ENCODE data around the gene ALS2CL.

Gene ALS2CL

DNA sequence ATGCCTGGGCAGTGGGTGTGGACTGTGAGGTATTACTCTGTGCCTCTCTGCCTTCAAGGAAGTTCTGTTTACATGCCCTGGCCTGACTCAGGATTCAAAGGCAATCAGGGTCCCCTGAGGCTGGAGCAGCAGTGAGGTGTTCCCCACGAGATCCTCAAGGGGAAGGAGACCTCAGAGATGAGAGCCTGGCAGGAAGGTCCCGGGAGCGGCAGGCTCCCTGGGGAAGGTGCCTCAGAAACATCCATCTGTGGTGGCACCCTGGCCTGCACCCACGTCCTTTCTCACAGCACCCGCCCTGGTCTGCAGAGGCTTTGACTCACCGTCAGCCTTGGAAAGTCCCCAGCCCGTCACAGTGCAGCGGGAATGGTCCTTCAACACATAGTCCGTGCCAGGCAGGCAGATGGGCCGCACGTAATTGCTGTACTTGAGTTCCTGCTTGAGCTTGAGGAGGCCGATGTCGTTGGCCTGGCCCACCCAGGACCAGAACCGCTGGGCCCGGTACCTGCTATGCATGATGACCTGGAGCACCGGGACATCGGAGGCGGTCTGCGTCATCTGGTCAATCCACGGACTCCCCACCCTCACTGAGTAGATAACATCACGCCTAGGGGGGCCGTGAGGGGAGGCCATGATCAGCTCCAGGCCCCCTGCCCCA is 20.5 kb upstream of the ALS2CL start:
- Histone ChIP-seq H3K27me3 (ENCODE audit: control insufficient read depth, insufficient read depth, low read length) (no peaks in the 10 kb centered on the region), H3K36me3 (ENCODE audit: control insufficient read depth, low read depth, low read length) (no peaks in the 10 kb centered on the region), H3K4me3 (ENCODE audit: low read length) (no peak overlapping the region), H3K4me1 (ENCODE audit: control insufficient read depth, low read depth, low read length) (no peaks in the 10 kb centered on the region), H3K27ac (ENCODE audit: low read length) (no peak overlapping the region), H3K9ac (ENCODE audit: low read length) (no peak overlapping the region), H3K9me3 (ENCODE audit: control insufficient read depth, low read depth, low read length) (no peaks in the 10 kb centered on the region)

DNA sequence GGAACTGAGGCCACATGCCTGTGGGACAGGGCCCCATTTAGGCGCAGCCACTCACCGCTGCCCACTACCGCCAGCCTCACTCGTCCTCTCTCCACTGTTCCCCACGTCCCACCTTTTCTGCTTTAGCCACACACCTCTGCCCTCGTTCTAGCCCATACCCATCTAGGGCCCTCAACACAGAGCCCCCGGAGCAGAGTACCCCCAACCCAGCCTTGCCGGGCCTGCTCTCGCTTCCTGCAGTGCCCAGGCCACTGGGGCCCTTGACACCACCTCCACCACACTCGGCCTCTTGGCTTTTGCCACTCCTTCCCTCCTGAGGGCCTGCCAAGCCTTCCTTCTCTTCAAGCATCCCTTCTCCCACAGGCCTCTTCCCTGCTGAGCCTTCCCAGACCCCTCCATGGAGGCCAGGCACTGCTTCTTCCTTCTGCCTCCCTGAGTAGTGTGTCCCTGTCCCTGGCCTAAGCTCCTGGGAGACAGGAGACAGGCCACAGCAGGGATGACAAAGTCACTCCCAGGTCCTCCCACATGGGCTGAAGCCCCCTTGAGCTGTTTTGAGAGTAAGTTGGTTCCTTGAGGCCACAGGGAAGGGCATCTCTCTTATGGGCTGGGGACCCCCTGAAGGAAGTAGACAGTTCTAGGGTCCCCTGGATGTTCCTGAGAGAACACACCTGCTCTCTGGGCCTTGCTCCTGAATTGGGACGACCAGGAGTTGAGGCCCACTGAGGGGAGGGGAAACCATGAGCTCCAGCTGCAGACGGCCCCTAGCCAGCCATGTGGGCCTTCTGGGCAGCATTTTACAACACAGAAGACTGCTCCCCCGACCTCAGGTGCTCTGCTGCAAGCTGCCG is 19.8 kb upstream of the ALS2CL start:
- no peaks in the 10 kb centered on the region for H3K9me3 ChIP-seq (ENCODE audit: control insufficient read depth, low read depth, low read length)
- no peaks in the 10 kb centered on the region for H3K4me1 ChIP-seq (ENCODE audit: control insufficient read depth, low read depth, low read length)
- no peaks in the 10 kb centered on the region for H3K27me3 ChIP-seq (ENCODE audit: control insufficient read depth, insufficient read depth, low read length)
- H3K27ac ChIP-seq (ENCODE audit: low read length), result no peak overlapping the region
- H3K36me3 ChIP-seq (ENCODE audit: control insufficient read depth, low read depth, low read length), result no peaks in the 10 kb centered on the region
- H3K4me3 ChIP-seq (ENCODE audit: low read length), result no peak overlapping the region
- no peak overlapping the region for H3K9ac ChIP-seq (ENCODE audit: low read length)

DNA sequence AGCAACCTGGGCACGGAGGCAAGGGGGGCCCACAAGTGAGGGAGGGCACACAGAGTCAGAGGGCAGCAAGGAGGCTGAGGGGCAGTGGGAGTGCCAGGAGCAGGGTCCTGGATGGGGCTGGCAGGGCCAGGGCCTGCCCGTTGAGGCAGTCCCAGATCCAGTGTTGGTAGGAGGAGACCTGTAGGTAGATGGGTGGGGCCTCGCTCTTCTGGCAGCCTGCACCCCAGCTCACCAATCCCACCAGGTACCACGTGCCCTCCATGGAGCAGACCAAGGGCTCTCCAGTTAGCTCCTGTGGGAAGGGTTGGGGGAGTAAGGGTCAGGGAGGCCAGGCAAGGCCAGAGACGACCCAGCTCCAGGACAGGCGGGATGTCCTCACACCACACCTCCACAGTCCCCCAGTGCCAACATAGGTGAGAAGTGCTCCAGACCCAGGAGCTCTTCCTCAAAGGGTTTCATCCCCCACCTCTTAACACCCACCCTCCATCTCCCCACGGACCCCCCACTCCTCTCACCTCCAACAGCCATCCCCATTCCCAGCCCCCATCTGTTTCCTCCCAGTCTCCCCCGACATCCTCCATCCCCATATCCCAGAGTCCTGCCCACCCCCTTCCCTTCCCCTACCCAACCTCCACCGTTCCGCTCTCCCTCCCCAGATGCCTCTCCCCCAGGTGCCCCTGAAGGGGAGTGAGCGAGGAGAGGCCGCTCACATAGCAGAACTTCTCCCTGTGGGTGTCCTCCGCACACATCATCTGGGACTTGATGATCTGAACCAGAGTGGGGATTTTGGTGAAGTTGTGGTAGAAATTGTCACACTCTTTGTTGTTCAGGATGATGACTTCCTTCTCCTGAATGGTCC is 18.9 kb upstream of the ALS2CL start:
- H3K4me1 ChIP-seq (ENCODE audit: control insufficient read depth, low read depth, low read length), result no peaks in the 10 kb centered on the region
- H3K27ac ChIP-seq (ENCODE audit: low read length), result no peak overlapping the region
- H3K27me3 ChIP-seq (ENCODE audit: control insufficient read depth, insufficient read depth, low read length), result no peaks in the 10 kb centered on the region
- H3K4me3 ChIP-seq (ENCODE audit: low read length), result no peak overlapping the region
- no peaks in the 10 kb centered on the region for H3K36me3 ChIP-seq (ENCODE audit: control insufficient read depth, low read depth, low read length)
- H3K9ac ChIP-seq (ENCODE audit: low read length), result no peak overlapping the region
- H3K9me3 ChIP-seq (ENCODE audit: control insufficient read depth, low read depth, low read length), result no peaks in the 10 kb centered on the region

DNA sequence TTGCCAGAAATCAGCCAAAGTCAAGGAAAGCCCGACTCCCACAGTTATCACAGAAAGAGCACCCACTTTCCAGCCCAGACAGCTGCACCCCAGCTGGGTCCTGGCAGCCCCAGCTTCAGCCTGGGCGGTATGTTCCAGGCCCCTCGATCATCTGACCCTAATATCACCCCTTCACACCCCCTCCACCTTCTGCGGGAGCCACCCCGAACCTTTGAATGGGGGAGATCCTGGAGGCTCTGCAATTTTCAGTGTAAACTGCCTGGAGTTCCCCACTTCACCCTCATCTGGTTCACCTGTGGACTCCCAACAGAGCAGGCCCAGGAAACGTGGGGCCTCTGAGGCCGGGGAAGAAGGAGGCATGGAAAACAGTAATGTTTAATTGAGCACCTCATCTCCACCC is 18.3 kb upstream of the ALS2CL start:
- no peak overlapping the region for H3K9ac ChIP-seq (ENCODE audit: low read length)
- no peaks in the 10 kb centered on the region for H3K9me3 ChIP-seq (ENCODE audit: control insufficient read depth, low read depth, low read length)
- H3K27ac ChIP-seq (ENCODE audit: low read length), result no peak overlapping the region
- no peak overlapping the region for H3K4me3 ChIP-seq (ENCODE audit: low read length)
- no peaks in the 10 kb centered on the region for H3K36me3 ChIP-seq (ENCODE audit: control insufficient read depth, low read depth, low read length)
- no peaks in the 10 kb centered on the region for H3K27me3 ChIP-seq (ENCODE audit: control insufficient read depth, insufficient read depth, low read length)
- no peaks in the 10 kb centered on the region for H3K4me1 ChIP-seq (ENCODE audit: control insufficient read depth, low read depth, low read length)

DNA sequence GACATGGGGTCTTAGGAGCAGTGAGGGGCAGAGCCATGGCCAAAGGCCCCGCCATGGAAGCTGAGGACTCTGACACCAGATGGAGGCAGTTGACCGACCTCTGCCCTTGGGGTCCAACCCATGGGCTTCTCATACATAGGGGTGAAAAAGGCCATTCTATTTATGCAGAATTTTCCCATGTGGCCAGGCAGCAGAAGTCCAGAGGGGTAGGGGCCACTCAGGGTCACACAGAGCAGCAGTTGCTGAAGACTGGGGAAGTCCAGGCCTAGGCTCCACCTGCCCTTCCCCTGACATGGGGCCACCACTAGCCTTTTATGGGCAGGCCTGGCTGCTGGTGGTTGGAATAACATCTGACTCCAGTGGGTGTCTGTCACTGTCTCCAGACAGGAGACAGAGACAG is 17.8 kb upstream of the ALS2CL start:
- Histone ChIP-seq H3K27ac (ENCODE audit: low read length) (no peak overlapping the region), H3K27me3 (ENCODE audit: control insufficient read depth, insufficient read depth, low read length) (no peaks in the 10 kb centered on the region)

DNA sequence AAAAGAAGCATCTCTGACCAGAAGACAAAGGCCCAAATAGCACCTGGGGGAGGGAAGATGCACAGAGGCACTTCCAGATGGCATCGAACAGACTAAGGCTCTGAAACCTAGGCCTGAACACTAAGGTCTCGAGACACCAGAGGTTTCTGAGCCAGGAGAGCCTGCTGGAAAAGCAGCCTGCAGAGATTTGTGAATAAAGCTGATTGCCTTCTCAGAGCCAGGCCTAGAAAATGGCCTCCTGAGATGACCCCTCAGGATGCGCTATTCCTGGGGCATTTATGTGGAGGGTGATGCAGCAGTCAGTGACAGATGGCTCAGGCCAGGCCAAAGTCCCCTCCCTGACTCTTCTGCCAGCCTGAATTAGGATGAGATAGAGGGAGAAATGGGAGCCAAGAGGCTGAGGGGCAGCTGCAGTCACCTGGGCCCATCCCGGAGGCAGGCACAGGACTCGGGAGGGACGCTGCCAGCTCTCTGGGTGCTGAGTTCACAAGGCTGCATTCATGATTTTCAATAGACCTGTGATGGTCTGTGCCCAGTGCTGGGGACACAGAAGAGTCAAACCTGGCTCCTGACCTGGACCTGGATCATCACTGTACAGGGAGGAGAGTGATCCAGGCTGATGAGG is 17.3 kb upstream of the ALS2CL start:
- Histone ChIP-seq H3K4me3 (ENCODE audit: low read length) (no peak overlapping the region), H3K36me3 (ENCODE audit: control insufficient read depth, low read depth, low read length) (no peaks in the 10 kb centered on the region), H3K27ac (ENCODE audit: low read length) (no peak overlapping the region), H3K27me3 (ENCODE audit: control insufficient read depth, insufficient read depth, low read length) (no peaks in the 10 kb centered on the region), H3K9me3 (ENCODE audit: control insufficient read depth, low read depth, low read length) (no peaks in the 10 kb centered on the region), H3K9ac (ENCODE audit: low read length) (no peak overlapping the region), H3K4me1 (ENCODE audit: control insufficient read depth, low read depth, low read length) (no peaks in the 10 kb centered on the region)

More for the DNA sequence above, 17.8 kb upstream of the ALS2CL start:
- Histone ChIP-seq H3K9ac (ENCODE audit: low read length) (no peak overlapping the region), H3K36me3 (ENCODE audit: control insufficient read depth, low read depth, low read length) (no peaks in the 10 kb centered on the region), H3K9me3 (ENCODE audit: control insufficient read depth, low read depth, low read length) (no peaks in the 10 kb centered on the region), H3K4me1 (ENCODE audit: control insufficient read depth, low read depth, low read length) (no peaks in the 10 kb centered on the region), H3K4me3 (ENCODE audit: low read length) (no peak overlapping the region)

DNA sequence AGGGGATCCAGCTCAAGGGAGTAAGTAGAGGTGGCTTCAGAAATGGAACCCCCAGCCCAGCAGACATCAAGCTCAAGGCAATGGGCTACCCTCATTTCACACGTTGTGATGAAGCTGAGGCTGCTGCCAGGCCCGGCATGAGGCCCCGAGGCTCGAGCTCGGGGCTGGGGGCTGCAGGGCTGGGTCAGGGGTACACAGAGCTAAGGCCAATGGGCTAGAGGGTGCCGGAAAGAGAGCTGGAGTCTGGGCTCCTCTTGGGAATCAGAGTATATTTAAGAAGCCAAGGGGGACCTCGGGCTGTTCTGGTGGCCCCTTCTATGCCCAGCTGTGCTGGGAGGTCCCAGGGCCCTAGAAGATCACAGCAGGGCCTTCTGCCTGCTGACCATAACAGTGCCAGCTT is 16.8 kb upstream of the ALS2CL start:
- Histone ChIP-seq H3K4me1 (ENCODE audit: control insufficient read depth, low read depth, low read length) (no peaks in the 10 kb centered on the region), H3K36me3 (ENCODE audit: control insufficient read depth, low read depth, low read length) (no peaks in the 10 kb centered on the region), H3K27me3 (ENCODE audit: control insufficient read depth, insufficient read depth, low read length) (no peaks in the 10 kb centered on the region), H3K9me3 (ENCODE audit: control insufficient read depth, low read depth, low read length) (no peaks in the 10 kb centered on the region), H3K4me3 (ENCODE audit: low read length) (no peak overlapping the region), H3K9ac (ENCODE audit: low read length) (no peak overlapping the region), H3K27ac (ENCODE audit: low read length) (no peak overlapping the region)

DNA sequence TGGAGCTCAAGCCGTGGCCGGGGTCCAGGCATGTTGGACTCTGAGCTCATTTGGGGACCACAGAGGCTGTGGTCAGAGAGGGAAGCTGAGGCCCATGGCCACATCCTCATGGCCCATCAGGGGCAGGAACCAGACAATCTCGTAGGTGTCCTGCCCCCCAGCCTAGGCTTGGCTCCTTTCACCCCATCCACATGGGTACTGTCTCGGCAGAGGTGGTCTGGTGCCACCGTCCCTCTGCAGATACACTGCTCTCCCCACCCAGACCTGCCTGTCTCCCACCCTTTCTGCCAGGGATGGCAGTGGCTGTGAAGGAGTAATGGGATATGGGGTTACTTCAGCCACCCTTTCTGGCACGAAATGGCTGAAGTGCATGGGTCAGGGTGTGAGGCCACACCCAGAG is 16.2 kb upstream of the ALS2CL start:
- no peaks in the 10 kb centered on the region for H3K4me1 ChIP-seq (ENCODE audit: control insufficient read depth, low read depth, low read length)

DNA sequence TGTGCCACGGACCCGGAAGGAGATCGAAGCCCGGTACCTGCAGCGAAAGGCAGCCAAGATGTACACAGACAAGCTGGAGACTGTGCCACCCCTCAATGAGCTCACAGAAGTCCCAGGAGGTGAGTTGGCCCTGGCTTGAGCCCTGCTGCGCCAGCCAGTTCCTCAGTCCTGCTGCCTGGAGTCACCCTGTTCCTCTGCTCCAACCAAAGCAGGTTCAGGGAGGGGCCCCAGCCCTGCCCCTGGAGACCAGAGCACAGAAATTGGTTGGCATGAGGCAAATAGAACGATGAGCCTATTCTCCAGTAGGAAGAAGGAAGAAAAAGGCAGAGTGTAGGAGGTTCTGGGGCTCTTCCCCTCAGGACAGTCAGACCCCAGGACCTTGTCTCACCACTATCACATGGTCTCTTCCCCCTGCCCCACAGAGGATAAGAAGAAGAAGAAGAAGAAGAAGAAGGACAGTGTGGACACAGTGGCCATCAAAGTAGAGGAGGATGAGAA is 15.7 kb upstream of the ALS2CL start:
- H3K27me3 ChIP-seq (ENCODE audit: control insufficient read depth, insufficient read depth, low read length), result no peaks in the 10 kb centered on the region
- no peaks in the 10 kb centered on the region for H3K4me1 ChIP-seq (ENCODE audit: control insufficient read depth, low read depth, low read length)
- no peak overlapping the region for H3K9ac ChIP-seq (ENCODE audit: low read length)
- no peaks in the 10 kb centered on the region for H3K9me3 ChIP-seq (ENCODE audit: control insufficient read depth, low read depth, low read length)
- no peak overlapping the region for H3K4me3 ChIP-seq (ENCODE audit: low read length)
- no peaks in the 10 kb centered on the region for H3K36me3 ChIP-seq (ENCODE audit: control insufficient read depth, low read depth, low read length)
- H3K27ac ChIP-seq (ENCODE audit: low read length), result no peak overlapping the region

More for the DNA sequence above, 16.2 kb upstream of the ALS2CL start:
- Histone ChIP-seq H3K27me3 (ENCODE audit: control insufficient read depth, insufficient read depth, low read length) (no peaks in the 10 kb centered on the region), H3K27ac (ENCODE audit: low read length) (no peak overlapping the region), H3K4me3 (ENCODE audit: low read length) (no peak overlapping the region), H3K36me3 (ENCODE audit: control insufficient read depth, low read depth, low read length) (no peaks in the 10 kb centered on the region), H3K9ac (ENCODE audit: low read length) (no peak overlapping the region), H3K9me3 (ENCODE audit: control insufficient read depth, low read depth, low read length) (no peaks in the 10 kb centered on the region)

DNA sequence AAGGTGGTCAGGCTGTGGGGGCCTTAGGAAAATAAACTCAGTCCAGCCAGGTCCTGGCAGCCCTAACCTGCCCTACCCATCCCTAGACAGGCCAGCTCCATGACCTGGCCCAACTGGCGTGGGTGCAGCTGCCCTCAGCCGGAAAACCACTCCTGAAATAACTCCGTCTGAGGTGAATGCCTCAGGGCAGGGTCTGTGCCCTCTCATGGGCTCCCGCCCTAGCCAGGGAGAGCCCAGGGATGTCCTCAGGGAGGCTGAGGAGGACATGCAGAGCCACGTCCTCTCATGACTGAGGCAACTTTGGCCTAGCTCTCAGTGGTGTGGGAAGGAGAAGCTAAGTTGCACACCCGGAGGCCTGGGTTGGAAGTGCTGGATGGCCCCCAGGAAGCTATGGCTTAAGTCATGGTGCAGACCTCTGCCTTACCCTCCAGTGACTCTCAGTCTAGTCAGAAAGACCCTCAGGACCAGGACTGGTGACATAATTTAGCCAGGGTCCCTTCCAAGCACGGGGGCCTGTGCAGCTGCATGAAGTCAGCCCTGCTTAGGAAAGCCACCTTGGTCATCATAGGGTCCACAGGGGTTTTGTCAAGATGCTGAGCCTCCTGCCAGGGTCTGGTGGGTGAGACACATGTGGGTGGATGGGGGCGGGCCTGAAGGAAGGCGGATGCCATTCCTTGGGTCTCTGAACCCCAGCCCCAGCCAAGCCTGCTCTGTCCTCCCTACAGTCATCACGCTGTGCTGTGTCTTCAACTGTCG is 15.1 kb upstream of the ALS2CL start:
- H3K27ac ChIP-seq (ENCODE audit: low read length), result no peak overlapping the region
- no peaks in the 10 kb centered on the region for H3K4me1 ChIP-seq (ENCODE audit: control insufficient read depth, low read depth, low read length)
- H3K9me3 ChIP-seq (ENCODE audit: control insufficient read depth, low read depth, low read length), result no peaks in the 10 kb centered on the region
- no peak overlapping the region for H3K4me3 ChIP-seq (ENCODE audit: low read length)
- H3K36me3 ChIP-seq (ENCODE audit: control insufficient read depth, low read depth, low read length), result no peaks in the 10 kb centered on the region
- H3K9ac ChIP-seq (ENCODE audit: low read length), result no peak overlapping the region
- no peaks in the 10 kb centered on the region for H3K27me3 ChIP-seq (ENCODE audit: control insufficient read depth, insufficient read depth, low read length)

Measured in iPS-18a (cell line).